DND-41 (cell line): ENCODE data around the gene CFAP206.

Source experiments
- CTCF ChIP-seq: IDR thresholded peaks from 2 replicates; pipeline ENCODE4 v1.5.1; 2012; ENCODE audit warnings: borderline replicate concordance, low read length, moderate library complexity, mild to moderate bottlenecking; ENCODE audit not compliant: poor library complexity, severe bottlenecking; ENCODE audit errors: extremely low read depth
- EZH2 ChIP-seq: IDR thresholded peaks from 3 replicates; pipeline ENCODE4 v1.6.1; 2012; ENCODE audit warnings: borderline replicate concordance, low read depth, mild to moderate bottlenecking, moderate library complexity, low read length, inconsistent platforms; ENCODE audit not compliant: severe bottlenecking

GRCh38 chr6:87408721-87409155 lies 966 bp downstream of the CFAP206 start:
- no peak for TF ChIP-seq CTCF
- TF ChIP-seq EZH2 = no peak
